NCI-H2196 treated with DMSO at 0.1 percent for 48 hours (cell line): ENCODE measurements around the gene ODF2.

ENCODE experiments used
- DNase-seq: peaks from one replicate; lab custom pipeline; 2025; ENCODE audit not compliant: unreplicated experiment; lab: John Stamatoyannopoulos, UW

Gene ODF2

DNA sequence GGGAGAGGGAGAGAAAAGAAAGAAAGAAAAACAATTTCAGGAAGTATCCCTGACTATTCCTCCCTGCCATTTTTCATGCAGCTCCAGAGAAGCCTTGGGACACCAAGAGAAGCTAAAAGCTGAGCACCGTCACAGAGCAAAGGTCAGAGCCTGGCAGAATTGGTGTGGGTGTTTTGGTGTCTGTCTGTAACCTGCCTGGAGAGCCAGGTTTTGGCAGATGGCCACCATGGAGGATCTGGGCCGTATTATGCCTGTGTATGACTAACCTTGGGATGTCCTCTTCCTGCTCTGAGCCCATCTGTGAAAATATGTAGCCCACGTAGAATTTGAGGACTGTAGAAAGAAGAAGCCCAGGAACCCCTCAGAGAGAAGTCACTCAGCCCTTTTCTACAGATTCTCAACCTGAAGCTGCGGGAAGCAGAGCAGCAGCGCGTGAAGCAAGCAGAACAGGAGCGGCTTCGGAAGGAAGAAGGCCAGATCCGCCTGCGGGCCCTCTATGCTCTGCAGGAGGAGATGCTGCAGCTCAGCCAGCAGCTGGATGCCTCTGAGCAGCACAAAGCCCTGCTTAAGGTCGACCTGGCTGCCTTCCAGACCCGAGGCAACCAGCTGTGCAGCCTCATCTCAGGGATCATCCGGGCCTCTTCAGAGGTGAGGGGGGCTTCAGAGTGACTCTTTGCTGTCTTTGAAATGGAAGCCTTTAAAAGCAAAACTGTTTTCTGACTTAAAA lies 67.6 kb downstream of the ODF2 start:
- DNase-seq: peak; percentile 22

DNA sequence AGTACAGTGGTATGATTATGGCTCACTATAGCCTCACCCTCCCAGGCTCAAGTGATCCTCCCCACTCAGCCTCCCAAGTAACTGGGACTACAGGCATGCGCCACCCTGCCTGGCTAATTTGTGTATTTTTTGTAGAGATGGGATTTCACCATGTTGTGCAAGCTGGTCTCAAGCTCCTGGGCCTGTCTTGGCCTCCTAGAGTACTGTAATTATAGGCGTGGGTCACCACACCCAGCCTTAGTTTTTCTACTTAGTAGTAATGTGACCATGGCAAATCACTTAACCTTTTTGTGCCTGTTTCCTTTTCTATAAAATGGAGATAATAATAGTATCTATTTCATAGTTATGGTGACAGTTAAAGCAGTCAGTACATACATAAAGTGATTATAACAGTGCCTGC lies 70.9 kb downstream of the ODF2 start:
- DNase-seq: no peak

DNA sequence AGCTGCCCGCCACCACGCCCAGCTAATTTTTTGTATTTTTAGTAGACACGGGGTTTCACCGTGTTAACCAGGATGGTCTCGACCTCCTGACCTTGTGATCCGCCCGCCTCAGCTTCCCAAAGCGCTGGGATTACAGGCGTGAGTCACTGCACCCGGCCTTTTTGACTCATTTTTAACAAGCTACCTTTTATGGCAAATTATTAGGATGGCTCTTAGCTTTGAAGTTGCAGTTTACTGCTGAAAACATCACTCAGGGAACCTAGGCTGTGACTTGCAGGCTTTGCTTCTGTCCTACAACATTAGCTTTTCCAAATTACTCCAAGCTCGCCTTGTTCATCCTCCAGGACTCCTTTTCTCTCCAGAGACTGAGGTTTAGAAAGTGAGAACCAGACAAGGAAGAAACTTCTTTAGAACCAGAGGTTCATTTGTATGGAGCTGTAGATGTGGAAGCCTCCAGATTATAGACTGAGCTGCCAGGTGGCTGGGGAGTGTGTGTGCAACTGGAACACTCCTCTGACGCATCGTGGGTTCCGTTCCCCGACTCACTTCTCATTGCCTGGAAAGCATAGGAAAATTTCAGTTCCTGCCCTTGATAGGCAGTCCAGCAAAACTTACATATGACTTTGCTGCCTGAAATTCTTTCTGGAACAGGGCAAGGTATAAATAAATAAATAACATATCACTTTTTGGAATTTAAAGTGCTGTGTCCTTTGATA lies 72.8 kb downstream of the ODF2 start:
- DNase-seq: no peak

DNA sequence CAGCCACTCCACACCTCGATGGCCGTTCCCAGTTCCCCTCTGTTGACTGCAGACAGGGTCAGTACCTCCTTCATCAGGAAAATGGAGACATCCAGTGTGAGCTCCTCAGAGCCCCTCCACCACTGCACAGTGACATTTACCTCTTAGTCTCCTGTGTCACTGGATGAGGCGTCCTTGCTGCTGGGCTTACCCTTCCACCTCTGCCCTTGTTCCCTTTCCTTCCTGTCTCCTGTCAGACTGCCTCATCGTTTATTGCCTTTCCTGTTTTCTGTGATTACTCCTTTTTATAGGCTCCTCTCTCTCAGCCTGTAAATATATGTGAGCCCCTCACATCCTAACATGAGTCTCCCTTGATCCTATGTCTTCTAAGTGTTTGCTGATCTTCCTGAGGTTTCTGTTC lies 73.4 kb downstream of the ODF2 start:
- DNase-seq: no peak

DNA sequence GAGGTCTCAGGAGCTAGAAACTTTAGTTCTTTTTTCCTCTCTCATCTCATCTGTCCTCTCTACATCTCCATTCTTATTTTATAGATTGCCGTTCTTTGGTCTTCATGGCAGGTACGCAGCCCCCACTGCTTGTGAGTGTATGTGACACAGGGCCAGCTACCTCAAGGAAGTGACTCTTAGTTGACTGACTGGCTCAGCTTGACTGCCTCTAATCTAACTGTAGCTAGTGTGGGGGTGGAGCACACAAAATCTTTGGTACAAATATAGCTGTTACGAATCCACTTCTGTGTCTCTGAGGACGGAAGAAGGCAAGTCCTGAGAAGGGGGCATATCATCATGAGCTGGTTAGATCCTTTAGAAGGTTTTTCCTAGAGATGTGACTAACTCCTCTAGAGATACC lies 76.8 kb downstream of the ODF2 start:
- DNase-seq: no peak

DNA sequence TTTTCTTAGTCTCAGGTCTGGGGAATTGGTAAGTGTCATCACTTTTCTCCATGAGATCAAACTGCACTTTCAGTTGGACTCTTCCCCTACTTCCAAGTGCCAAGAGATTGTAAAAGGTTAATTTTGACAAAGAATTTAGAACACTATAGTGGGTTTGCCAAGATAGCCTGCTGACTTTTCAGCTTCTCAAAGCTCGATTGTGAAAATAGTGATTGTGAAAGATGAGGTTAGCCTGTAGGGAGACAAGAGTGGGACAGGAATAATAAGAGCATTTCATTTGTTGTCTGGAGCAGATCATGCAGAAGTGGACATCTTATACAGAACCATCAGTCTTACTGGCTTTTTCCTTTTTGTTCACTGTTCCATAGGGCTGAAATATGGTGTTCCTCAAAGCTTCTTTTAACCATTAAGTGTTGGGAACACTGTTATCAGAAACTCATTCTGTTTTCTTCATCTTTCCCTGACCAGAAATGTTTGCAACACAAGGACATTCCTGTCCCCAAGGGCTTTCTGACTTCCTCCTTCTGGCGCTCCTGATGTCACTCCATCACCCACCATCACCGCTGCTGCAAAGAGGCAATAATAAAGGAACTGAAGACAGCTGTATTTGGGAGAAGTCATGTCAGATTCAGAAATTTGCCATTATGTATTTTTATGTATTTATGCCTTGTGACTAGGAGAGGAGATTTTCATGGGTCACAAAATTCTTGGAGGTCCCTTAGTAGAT lies 85.0 kb downstream of the ODF2 start:
- DNase-seq: no peak

DNA sequence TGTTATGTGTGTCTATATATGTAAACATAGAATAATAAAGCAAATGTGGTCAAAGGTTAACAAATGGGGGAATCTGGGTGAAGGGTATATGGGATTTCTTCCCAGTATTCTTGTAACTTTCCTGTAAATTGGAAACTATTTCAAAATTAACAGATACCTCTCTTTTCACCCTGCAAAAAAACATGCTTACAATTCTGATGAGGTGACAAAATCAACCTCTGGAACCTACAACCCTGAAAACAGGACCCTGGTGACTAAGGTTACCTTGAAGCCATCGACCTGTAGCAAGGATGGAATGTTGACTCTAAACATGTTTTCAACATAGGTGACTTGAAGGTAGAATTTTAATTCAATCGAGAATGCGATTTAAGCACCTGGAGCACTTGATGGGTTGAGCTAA lies 90.7 kb downstream of the ODF2 start:
- no peak for DNase-seq

DNA sequence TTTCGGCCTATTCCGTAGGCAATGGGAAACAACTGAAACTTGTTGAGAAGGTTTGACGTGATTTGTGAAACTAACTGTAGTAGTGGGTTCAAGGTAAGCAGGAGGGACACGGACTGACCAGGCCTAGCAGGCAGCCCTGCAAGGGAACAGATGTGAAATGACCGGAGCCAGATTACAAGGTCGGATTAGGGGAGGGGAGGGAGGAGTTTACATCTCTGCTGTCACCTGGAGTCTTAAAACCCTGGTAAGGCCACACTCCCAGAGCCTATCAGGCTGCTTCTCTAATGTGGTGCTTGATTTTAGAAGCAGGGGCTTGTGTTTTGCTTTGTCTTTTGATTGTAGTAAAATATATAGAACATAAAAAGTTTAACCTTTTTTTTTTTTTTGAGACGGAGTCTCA lies 93.1 kb downstream of the ODF2 start:
- DNase-seq: no peak

DNA sequence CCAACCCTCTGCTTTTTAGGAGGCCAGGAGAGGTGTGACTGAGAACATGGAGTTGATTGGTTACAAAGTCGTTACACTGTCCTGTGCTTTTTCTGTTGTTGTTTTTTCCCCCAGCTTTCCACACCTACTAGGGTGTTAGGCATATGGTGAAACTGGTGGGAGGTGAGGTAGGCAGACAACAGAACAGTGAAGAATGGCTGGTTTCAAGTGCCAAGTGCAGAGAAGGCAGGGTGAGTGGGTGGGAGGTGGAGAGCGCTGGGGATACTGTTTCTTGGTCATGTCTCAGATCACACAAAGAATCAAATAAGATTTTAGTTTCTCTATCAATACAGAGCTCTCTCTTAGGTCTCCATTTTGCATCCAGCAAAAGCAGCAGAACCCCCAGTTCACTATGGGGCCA lies 94.4 kb downstream of the ODF2 start:
- no peak for DNase-seq
